Measurements from ENCODE around the gene LHFPL5. TPM values are rescaled to one million over a fixed set of nuclear protein-coding genes. Genes with fewer than 3 reads are reported as not detected.

Gene LHFPL5
- polyA plus RNA-seq, 1 experiment: not detected

- no peak for DNase-seq (ENCODE audit: low read depth, low spot score)
- CTCF ChIA-PET: no interaction called here
- Histone ChIP-seq H3K27ac (ENCODE audit: low read depth, low read length) (no peak overlapping the region), H3K4me3 (ENCODE audit: low read depth, low read length) (no peak overlapping the region), H3K9me3 (ENCODE audit: control insufficient read depth, insufficient read depth, low read length) (peaks cover 11% of the 10 kb centered on the region; the same call in 1 of the 2 replicates), H3K27me3 (ENCODE audit: control insufficient read depth, insufficient read depth, low read length) (peaks cover 47% of the 10 kb centered on the region)
- POLR2A ChIA-PET: interaction anchor here (0.7 kb wide), 1 partner anchor 376 kb away, joined by 10 read pairs; no protein-coding TSS in a partner anchor
- TF ChIP-seq CTCF (IDR thresholded peaks at IDR 0.05; ENCODE audit: low read depth, low read length): no peak
Observed at GRCh38 chr6:35784200-35784599, 21.0 kb upstream of the LHFPL5 start.

GRCh38 chr6:35786272-35786671 is 18.9 kb upstream of the LHFPL5 start:
- no peak for DNase-seq (ENCODE audit: low read depth, low spot score)
- H3K27me3 ChIP-seq (ENCODE audit: control insufficient read depth, insufficient read depth, low read length): peaks cover 54% of the 10 kb centered on the region
- H3K4me3 ChIP-seq (ENCODE audit: low read depth, low read length): no peak overlapping the region
- POLR2A ChIA-PET: interaction anchor here (2.5 kb wide), 1 partner anchor 11 kb away, joined by 20 read pairs; the partner anchor contains the start of gene CLPS
- TF ChIP-seq CTCF (IDR thresholded peaks at IDR 0.05; ENCODE audit: low read depth, low read length): no peak
- CTCF ChIA-PET: no interaction called here
- H3K9me3 ChIP-seq (ENCODE audit: control insufficient read depth, insufficient read depth, low read length): peaks cover 11% of the 10 kb centered on the region; the same call in 1 of the 2 replicates
- H3K27ac ChIP-seq (ENCODE audit: low read depth, low read length): no peak overlapping the region

GRCh38 chr6:35786810-35787209 is 18.3 kb upstream of the LHFPL5 start:
- no peak for DNase-seq (ENCODE audit: low read depth, low spot score)
- H3K4me3 ChIP-seq (ENCODE audit: low read depth, low read length): no peak overlapping the region
- ChIA-PET POLR2A (interaction anchor here (2.5 kb wide), 1 partner anchor 11 kb away, joined by 20 read pairs; the partner anchor contains the start of gene CLPS), CTCF (no interaction called here)
- TF ChIP-seq CTCF (IDR thresholded peaks at IDR 0.05; ENCODE audit: low read depth, low read length): no peak
- no peak overlapping the region for H3K27ac ChIP-seq (ENCODE audit: low read depth, low read length)
- peaks cover 54% of the 10 kb centered on the region for H3K27me3 ChIP-seq (ENCODE audit: control insufficient read depth, insufficient read depth, low read length)
- H3K9me3 ChIP-seq (ENCODE audit: control insufficient read depth, insufficient read depth, low read length): peaks cover 11% of the 10 kb centered on the region; the same call in 1 of the 2 replicates

GRCh38 chr6:35787266-35788218 is 17.6 kb upstream of the LHFPL5 start:
- ChIA-PET CTCF (interaction anchor here (0.5 kb wide), 1 partner anchor 217 kb away, joined by 3 read pairs; no protein-coding TSS in a partner anchor), POLR2A (interaction anchor here (2.5 kb wide), 1 partner anchor 10 kb away, joined by 20 read pairs; the partner anchor contains the start of gene CLPS)
- no peak for TF ChIP-seq CTCF (IDR thresholded peaks at IDR 0.05; ENCODE audit: low read depth, low read length)

More at GRCh38 chr6:35787266-35788218, 17.6 kb upstream of the LHFPL5 start:
- no peak for DNase-seq (ENCODE audit: low read depth, low spot score)
- Histone ChIP-seq H3K4me3 (ENCODE audit: low read depth, low read length) (no peak overlapping the region), H3K27me3 (ENCODE audit: control insufficient read depth, insufficient read depth, low read length) (peaks cover 49% of the 10 kb centered on the region), H3K9me3 (ENCODE audit: control insufficient read depth, insufficient read depth, low read length) (peaks cover 11% of the 10 kb centered on the region; the same call in 1 of the 2 replicates), H3K27ac (ENCODE audit: low read depth, low read length) (no peak overlapping the region)
